Measurements from ENCODE around the gene SPTAN1.

SPTAN1 gene

GRCh38 chr9:128631636-128632035 lies 79.2 kb downstream of the SPTAN1 start:
- H3K9me3 ChIP-seq (ENCODE audit: severe bottlenecking), result no peaks in the 10 kb centered on the region
- TF ChIP-seq CTCF (IDR thresholded peaks at IDR 0.05; ENCODE audit: poor library complexity, severe bottlenecking), result no peak
- ATAC-seq (ENCODE audit: low read depth) (no peak), DNase-seq (ENCODE audit: low spot score) (no peak)
- peaks cover 16% of the 10 kb centered on the region for H3K4me1 ChIP-seq (ENCODE audit: insufficient read depth, poor library complexity, severe bottlenecking)
- H3K27me3 ChIP-seq (ENCODE audit: insufficient read depth, poor library complexity, severe bottlenecking), result no peaks in the 10 kb centered on the region
- H3K36me3 ChIP-seq (ENCODE audit: low read depth), result peaks cover 78% of the 10 kb centered on the region
- H3K27ac ChIP-seq (ENCODE audit: poor library complexity, severe bottlenecking), result no peak overlapping the region
- H3K4me3 ChIP-seq (ENCODE audit: severe bottlenecking), result no peak overlapping the region

GRCh38 chr9:128632066-128632465 lies 79.7 kb downstream of the SPTAN1 start:
- peaks cover 18% of the 10 kb centered on the region for H3K4me1 ChIP-seq (ENCODE audit: insufficient read depth, poor library complexity, severe bottlenecking)
- no peaks in the 10 kb centered on the region for H3K9me3 ChIP-seq (ENCODE audit: severe bottlenecking)
- no peak for ATAC-seq (ENCODE audit: low read depth)
- no peak overlapping the region for H3K4me3 ChIP-seq (ENCODE audit: severe bottlenecking)
- H3K27ac ChIP-seq (ENCODE audit: poor library complexity, severe bottlenecking), result no peak overlapping the region
- no peak for TF ChIP-seq CTCF (IDR thresholded peaks at IDR 0.05; ENCODE audit: poor library complexity, severe bottlenecking)
- H3K27me3 ChIP-seq (ENCODE audit: insufficient read depth, poor library complexity, severe bottlenecking), result no peaks in the 10 kb centered on the region
- peaks cover 77% of the 10 kb centered on the region for H3K36me3 ChIP-seq (ENCODE audit: low read depth)
- no peak for DNase-seq (ENCODE audit: low spot score)

GRCh38 chr9:128632486-128632885 lies 80.1 kb downstream of the SPTAN1 start:
- ATAC-seq (ENCODE audit: low read depth), result no peak
- no peak for TF ChIP-seq CTCF (IDR thresholded peaks at IDR 0.05; ENCODE audit: poor library complexity, severe bottlenecking)
- no peaks in the 10 kb centered on the region for H3K9me3 ChIP-seq (ENCODE audit: severe bottlenecking)
- H3K36me3 ChIP-seq (ENCODE audit: low read depth), result peaks cover 76% of the 10 kb centered on the region
- no peaks in the 10 kb centered on the region for H3K27me3 ChIP-seq (ENCODE audit: insufficient read depth, poor library complexity, severe bottlenecking)
- no peak overlapping the region for H3K27ac ChIP-seq (ENCODE audit: poor library complexity, severe bottlenecking)
- H3K4me3 ChIP-seq (ENCODE audit: severe bottlenecking), result no peak overlapping the region
- DNase-seq (ENCODE audit: low spot score), result no peak
- H3K4me1 ChIP-seq (ENCODE audit: insufficient read depth, poor library complexity, severe bottlenecking), result peaks cover 18% of the 10 kb centered on the region

GRCh38 chr9:128633057-128633456 lies 80.7 kb downstream of the SPTAN1 start:
- Histone ChIP-seq H3K4me1 (ENCODE audit: insufficient read depth, poor library complexity, severe bottlenecking) (peaks cover 18% of the 10 kb centered on the region), H3K9me3 (ENCODE audit: severe bottlenecking) (no peaks in the 10 kb centered on the region), H3K36me3 (ENCODE audit: low read depth) (peaks cover 70% of the 10 kb centered on the region), H3K27ac (ENCODE audit: poor library complexity, severe bottlenecking) (no peak overlapping the region), H3K27me3 (ENCODE audit: insufficient read depth, poor library complexity, severe bottlenecking) (no peaks in the 10 kb centered on the region), H3K4me3 (ENCODE audit: severe bottlenecking) (no peak overlapping the region)
- ATAC-seq (ENCODE audit: low read depth) (no peak), DNase-seq (ENCODE audit: low spot score) (no peak)
- TF ChIP-seq CTCF (IDR thresholded peaks at IDR 0.05; ENCODE audit: poor library complexity, severe bottlenecking), result no peak

- H3K9me3 ChIP-seq (ENCODE audit: severe bottlenecking), result no peaks in the 10 kb centered on the region
- no peak for TF ChIP-seq CTCF (IDR thresholded peaks at IDR 0.05; ENCODE audit: poor library complexity, severe bottlenecking)
- H3K36me3 ChIP-seq (ENCODE audit: low read depth), result peaks cover 65% of the 10 kb centered on the region
- peak overlapping the region; percentile 96 for H3K27ac ChIP-seq (ENCODE audit: poor library complexity, severe bottlenecking)
- ATAC-seq (ENCODE audit: low read depth), result no peak
- no peak overlapping the region for H3K4me3 ChIP-seq (ENCODE audit: severe bottlenecking)
- H3K27me3 ChIP-seq (ENCODE audit: insufficient read depth, poor library complexity, severe bottlenecking), result no peaks in the 10 kb centered on the region
- no peak for DNase-seq (ENCODE audit: low spot score)
- peaks cover 18% of the 10 kb centered on the region for H3K4me1 ChIP-seq (ENCODE audit: insufficient read depth, poor library complexity, severe bottlenecking)
These were observed 81.2 kb downstream of the SPTAN1 start for GRCh38 chr9:128633601-128634000.

Data from RWPE2 (cell line).